NK-92 treated with Interleukin-12 subunit alpha and Interleukin-12 subunit beta, amount 100 ng/mL, for 24 hours (cell line): Measurements from ENCODE around the gene EXOC7.
"Not testable (repeated sequence)": the region's sequence is repeated elsewhere in the genome, so short reads cannot be mapped to it uniquely, and the experiment has no call there.

Experiments used
- DNase-seq: peaks from one replicate; lab custom pipeline; 2025; lab: John Stamatoyannopoulos, UW

EXOC7 gene

DNA sequence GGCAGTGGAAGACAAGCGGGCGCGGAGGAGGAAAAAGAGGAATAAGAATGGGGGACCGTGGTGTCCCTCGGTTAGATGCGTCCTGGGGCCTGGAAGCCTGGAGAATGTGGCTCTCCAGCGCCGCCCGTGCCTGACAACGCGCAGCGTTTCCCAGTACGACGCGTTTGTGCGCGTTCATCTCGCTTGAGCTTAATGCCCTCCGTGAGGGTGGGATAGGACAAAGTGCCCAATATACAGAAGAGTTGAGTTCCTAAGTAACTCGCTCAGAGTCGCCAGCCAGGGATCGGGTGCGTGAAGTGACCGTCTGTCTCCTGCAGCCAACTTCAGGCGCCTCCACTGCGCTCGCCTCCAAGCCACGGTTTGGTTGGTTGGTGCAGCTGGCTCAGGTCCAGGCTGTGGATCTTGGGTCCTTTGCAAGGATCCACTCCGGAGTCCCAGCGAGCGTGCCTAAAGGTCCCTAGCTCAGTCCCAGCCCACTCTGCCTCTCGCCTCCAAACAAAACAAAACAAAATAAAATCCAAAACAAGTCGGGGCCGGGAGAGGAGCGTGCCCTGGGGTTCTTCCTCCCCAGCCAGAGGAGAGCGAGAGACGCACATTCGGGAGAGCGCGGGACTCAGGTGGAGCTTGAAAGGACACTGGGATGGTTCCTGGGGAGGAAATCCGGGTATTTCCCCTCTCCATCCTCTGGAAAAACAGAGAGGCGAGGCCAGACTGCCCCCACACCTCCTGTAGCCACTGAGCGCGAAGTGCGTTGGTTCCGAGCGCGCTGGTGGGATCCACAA is 28.0 kb downstream of the EXOC7 start:
- no peak for DNase-seq

DNA sequence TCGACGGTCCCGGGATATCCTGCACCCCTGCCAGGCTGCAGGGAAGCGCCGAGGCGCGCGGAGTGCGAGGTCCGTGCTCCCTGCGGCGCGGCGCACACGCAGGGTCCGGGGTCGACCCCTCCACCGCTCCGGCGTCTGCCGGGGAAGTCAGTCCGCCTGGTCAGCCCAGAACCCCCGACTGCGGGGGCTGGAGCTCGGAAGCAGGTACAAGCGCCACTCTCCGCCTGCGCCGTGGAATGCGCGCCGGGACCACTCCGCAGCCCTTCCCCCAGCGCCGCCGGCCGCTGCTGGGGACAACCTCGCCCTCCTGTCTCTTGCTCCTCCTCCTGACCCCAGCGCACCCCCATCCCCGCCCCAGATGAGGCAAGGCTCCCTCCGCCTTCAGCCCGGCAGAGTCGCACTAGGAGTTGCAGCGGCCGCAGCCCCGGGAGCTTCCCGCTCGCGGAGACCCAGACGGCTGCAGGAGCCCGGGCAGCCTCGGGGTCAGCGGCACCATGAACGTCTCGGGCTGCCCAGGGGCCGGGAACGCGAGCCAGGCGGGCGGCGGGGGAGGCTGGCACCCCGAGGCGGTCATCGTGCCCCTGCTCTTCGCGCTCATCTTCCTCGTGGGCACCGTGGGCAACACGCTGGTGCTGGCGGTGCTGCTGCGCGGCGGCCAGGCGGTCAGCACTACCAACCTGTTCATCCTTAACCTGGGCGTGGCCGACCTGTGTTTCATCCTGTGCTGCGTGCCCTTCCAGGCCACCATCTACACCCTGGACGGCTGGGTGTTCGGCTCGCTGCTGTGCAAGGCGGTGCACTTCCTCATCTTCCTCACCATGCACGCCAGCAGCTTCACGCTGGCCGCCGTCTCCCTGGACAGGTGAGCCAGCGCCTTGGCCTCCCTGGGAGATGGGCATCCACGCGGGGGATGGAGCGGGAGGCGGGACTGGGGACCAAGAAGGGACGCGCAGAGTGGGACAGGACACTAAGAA is 28.9 kb downstream of the EXOC7 start, which contains the start of gene GALR2:
Gene GALR2 (plus strand): TSS at position 392 of the 974 bp plus-strand sequence. CDS start 103 bp downstream, at position 495.
- no peak for DNase-seq

DNA sequence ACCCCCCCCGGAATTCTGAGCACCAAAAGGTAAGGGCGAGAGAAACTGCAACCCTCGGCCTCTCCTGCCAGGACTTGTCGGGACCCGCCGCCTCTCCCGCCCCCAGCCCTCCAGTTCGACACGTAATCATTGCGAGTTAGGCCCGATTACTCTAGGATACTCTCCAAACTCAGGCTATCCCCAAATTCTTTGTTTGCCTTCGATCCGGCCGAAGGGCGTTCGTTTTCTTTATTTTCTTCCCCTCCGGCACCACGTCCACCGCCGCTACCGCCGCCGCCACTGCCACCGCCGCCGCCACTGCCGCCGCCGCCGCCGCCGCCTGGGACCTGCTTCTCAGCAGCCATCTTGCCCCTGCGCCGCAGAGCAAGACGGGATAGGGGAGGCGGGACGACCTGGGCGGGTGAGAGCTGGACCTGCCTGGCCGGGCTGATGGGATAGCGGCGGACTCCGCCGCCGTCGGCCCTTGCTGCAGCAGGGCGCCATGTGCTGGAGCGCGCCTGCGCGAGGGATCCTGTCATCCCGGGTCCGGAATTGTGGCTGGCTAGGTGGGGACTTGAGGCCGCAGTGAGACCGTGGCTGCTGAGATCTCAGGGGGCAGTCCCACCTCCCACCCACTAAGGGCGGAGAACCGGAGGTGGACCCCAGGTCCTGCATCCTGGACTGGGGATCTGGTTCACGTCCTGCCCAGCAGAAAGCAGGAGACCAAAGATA is 31.3 kb downstream of the EXOC7 start, which contains the start of gene SRP68:
Gene SRP68 (minus strand): TSS at position 370 of the 711 bp plus-strand sequence. CDS start 26 bp downstream, at position 344.
- DNase-seq = peak; percentile 92

GRCh38 chr17:76071531-76072147 is 31.9 kb downstream of the EXOC7 start:
- DNase-seq = no peak

DNA sequence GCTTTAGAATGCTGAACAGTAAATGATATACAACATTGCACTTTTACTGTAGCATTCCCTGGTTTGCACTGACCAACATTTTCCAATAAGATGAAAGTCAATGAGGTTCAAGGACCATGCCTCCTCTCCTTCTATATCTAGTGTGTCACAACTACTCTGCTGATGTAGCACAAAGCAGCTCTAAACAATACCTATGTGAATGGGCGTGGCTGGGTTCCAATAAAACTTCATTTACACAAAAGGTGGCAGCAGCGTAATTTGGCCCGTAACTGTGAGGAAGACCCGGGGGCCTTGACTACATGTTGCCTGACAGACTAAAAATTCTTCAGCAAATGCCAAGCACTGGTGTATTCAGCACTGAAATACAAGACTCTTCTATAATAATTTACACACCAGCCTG is 37.8 kb downstream of the EXOC7 start:
- DNase-seq = no peak

- DNase-seq = no peak
Observed at GRCh38 chr17:76063875-76064546, 39.6 kb downstream of the EXOC7 start.

- DNase-seq = not testable (repeated sequence)
Observed at GRCh38 chr17:76058264-76058663, 45.3 kb downstream of the EXOC7 start.

GRCh38 chr17:76056882-76057281 is 46.7 kb downstream of the EXOC7 start:
- no peak for DNase-seq

- no peak for DNase-seq
Observed at GRCh38 chr17:76054112-76054476, 49.5 kb downstream of the EXOC7 start.

DNA sequence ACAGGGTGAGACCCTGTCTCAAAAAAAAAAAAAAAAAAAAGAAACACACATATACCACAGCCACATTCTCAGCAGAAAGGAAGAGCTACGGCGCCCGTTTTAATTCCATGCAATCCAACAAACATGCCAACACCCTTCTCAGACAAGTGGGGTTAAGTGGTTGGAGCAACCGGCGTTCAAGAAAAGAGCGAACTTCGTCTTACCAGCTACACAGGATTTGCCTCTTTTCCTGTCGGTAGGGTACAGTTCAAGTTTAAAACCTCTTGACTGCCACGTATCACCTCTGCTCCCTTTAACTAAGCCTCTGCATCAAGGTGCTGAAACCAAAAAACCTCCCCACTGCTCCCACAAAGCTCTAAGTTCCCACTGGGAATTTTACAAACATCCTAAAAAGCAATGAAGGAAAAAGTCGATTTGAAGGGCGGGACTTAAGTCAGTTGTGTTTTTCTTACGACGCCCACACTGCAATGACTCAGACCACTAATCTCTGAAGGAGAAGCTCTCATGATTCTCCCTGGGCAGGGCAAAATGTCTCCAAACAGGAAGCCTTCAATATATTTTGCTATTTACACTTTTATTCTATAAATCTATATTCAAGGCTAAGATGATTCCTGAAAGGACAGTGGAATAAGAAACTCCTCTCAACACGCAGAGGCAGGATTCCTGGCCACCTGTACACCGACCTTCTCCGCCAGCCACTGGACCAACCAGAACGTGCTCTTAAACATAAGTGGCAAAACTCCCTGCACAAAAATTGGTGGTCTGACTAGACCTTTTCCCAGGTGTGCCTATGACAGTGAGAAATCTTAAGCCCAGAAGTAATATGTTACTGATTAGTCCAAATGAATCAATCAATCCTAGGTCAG is 50.1 kb downstream of the EXOC7 start:
- no peak for DNase-seq

DNA sequence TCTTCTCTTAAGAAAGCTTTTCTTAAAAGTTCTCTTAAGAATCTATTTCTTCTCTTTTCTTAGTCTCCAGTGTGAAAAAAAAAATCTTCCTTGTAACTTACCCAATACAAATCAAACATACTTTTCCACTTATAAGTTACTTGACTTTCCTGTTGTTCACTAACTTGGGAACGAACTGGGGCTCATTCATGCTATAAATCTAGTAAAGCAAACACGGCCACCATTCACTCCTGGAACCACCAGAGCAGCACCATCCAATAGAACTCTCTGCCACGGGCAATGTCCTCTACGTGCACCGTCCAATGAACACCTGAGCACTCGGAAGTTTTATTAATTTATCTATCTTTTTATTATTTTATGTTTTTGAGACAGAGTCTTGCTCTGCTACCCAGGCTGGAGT is 52.0 kb downstream of the EXOC7 start:
- DNase-seq = no peak

DNA sequence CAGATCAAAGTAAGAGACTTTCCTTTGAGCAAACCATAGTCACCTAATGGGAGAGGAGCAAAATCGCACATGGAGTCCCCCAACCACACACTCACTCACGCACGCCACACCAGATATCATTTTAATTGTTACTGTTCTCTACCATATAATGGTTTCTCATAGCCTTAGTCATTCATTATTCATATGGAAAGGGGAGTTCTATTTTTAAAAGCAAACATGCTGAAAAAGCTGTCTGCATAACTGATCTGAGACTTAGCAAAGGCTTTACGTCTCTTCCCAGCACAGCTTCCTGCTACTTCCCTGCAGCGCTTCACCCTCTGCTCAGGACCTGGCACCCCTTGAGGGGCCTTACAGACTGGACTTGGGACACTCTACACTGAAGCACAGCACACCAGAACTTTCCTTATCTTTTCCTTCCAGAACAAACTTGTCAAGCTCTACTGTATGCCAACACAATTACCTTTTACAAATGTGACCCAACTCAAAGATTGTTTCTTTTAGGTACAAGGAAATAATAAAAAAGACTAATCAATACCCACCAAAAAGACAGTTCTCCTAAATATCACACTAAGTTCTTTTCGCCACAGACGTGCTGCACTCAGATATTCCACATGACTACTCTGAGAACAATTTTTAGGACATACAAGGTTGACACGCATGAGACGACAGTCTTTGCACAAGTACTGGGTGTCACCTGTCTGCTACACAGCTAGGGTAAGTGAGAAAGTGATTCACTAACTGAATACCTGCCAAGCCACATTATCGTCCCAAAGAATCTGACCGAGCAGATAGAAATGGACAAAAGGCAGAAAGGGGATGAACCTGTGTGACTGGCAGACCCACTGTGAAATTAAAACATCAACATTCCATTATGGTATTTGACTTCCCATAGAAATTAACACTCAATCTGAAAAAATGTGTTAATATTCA is 52.8 kb downstream of the EXOC7 start:
- DNase-seq = no peak

DNA sequence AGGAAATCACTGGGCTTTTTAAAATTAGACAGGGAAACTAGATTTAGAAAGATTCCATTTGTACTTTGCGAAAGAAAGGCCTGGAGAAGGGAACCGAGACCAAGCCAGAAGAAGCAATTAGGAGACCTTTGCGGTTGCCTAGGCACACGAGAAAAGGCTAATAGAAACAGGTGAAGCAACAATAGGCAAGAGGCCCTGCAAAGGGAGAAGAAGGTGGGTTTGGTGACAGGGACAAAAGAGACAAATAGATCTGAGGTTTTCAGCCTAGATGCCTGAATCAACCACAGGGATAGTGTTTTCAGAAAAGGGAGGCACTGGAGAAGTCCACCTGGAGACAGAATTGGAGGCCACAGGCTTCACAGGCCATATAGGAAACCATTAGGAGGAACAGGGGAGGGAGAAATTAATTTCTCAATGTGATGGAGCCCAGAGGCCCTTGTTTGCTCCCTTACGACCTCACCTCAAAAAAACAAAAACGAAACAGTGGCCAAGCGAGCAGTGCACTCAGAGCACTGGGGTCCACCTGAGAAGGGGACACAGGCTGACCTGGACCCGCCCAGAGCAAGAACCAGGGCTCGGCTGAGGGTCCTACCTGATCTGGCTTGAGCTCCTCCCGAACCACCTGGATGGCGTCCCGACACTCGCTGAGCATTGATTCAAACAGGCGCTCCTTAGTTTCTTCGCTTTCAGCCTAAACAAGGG is 53.6 kb downstream of the EXOC7 start:
- DNase-seq = no peak

DNA sequence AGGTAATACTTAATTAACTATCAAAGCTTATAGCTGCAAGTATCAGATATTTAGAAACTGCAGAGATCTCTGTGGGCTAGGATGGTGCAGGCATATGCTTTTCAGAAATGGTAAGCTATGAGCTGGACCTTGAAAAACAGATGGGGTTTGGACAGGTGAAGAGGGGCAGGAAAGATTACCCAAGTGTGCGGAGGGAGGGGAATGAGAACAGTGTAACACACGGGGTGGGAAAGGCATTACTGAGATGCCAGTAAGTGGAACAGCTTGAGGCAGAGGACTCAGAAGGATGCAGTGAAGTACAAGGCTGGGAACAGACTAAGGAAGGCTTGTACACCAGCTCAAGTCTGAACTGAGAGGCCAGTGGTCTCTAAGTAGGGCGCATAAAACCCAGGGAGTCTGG is 54.3 kb downstream of the EXOC7 start:
- no peak for DNase-seq

DNA sequence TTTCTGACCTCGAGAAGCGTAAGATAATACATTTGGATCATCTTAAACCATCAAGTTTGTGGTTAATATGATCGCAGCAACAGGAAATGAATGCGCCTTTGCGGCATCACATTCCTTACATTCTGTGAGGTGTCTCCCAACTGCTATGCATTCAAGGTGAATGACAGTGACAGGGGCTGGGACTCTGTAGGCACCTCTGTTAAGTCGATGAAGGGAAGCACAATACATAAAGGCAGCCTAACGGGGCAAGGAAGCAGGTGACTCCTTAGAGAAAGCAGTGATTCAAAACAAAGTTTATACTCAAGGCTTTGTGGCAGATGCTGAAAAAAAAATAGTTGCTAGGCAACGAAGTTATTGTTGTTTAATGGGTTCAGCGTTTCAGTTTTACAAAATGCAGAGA is 54.9 kb downstream of the EXOC7 start:
- no peak for DNase-seq

DNA sequence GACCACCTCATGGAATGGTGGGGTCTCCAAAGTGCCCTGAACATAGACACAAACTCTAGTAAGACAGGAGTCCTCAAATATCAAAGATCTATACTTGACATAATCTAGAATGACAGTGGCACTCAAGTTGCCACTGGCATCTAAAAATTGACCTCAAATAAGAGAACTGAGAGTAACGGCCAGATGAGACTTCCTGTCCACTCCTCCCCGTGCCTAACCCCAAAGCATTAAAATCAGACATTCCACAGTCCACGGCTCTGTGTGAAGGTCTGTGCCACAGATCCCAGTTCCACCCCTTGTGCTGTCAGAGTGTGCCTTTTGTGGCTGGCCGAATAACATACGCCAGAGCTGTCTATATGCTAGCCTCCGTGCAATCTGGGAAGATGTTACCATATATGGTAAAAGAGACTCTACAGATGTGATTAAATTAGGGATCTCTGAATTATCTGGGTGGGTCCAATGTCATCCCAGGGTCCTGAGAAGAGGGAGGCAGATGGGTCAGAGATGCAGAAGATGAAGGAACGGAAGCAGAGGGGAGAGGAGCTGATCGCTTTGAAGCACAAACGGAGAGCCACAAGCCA is 55.5 kb downstream of the EXOC7 start:
- DNase-seq = no peak

- DNase-seq = no peak
Observed at GRCh38 chr17:76046064-76046463, 57.5 kb downstream of the EXOC7 start.

GRCh38 chr17:76044475-76045007 is 59.0 kb downstream of the EXOC7 start:
- DNase-seq = not testable (repeated sequence)
